RWPE2 (cell line): ENCODE data around the gene TMEM131.
A peak's percentile ranks its signal among the peaks of the same experiment; 100 is the strongest.

ENCODE experiments used
- ATAC-seq: fragments of 200-7000 bp; cut with Tn5 transposase; 3 replicates; pipeline ENCODE4 v1.9.1; 2021; ENCODE audit warnings: low read depth
- DNase-seq: peaks from one replicate; pipeline ENCODE4 v3.0.0-alpha.2; 2020; ENCODE audit warnings: low spot score
- H3K27ac ChIP-seq: fragments of 450-650 bp; 2 replicates; pipeline ENCODE4 v1.5.1; 2017; ENCODE audit warnings: mild to moderate bottlenecking; ENCODE audit not compliant: poor library complexity, severe bottlenecking
- H3K27me3 ChIP-seq: fragments of 250-450 bp; sonication (Bioruptor Pico); 2 replicates; pipeline ENCODE4 v1.5.1; 2021; ENCODE audit warnings: mild to moderate bottlenecking, moderate library complexity; ENCODE audit not compliant: insufficient read depth, poor library complexity, severe bottlenecking
- H3K36me3 ChIP-seq: fragments of 250-450 bp; sonication (Bioruptor Pico); 2 replicates; pipeline ENCODE4 v1.5.1; 2020; ENCODE audit warnings: low read depth, mild to moderate bottlenecking, moderate library complexity
- H3K4me1 ChIP-seq: fragments of 250-450 bp; sonication (Bioruptor Pico); 2 replicates; pipeline ENCODE4 v1.5.1; 2021; ENCODE audit warnings: mild to moderate bottlenecking, moderate library complexity; ENCODE audit not compliant: insufficient read depth, poor library complexity, severe bottlenecking
- H3K4me3 ChIP-seq: fragments of 250-450 bp; sonication (Bioruptor Pico); 2 replicates; pipeline ENCODE4 v1.5.1; 2021; ENCODE audit warnings: mild to moderate bottlenecking, moderate library complexity; ENCODE audit not compliant: severe bottlenecking
- H3K9me3 ChIP-seq: fragments of 250-450 bp; sonication (Bioruptor Pico); 2 replicates; pipeline ENCODE4 v1.5.1; 2021; ENCODE audit warnings: mild to moderate bottlenecking, moderate library complexity; ENCODE audit not compliant: severe bottlenecking
- CTCF ChIP-seq: fragments of 450-650 bp; IDR thresholded peaks from one replicate; pipeline ENCODE4 v1.5.1; 2017; ENCODE audit warnings: mild to moderate bottlenecking, moderate library complexity; ENCODE audit not compliant: poor library complexity, severe bottlenecking

TMEM131 gene

GRCh38 chr2:97736185-97736584, 259.6 kb downstream of the TMEM131 start:
- no peaks in the 10 kb centered on the region for H3K9me3 ChIP-seq
- H3K27ac ChIP-seq: no peak overlapping the region
- no peak for ATAC-seq
- no peaks in the 10 kb centered on the region for H3K27me3 ChIP-seq
- no peak overlapping the region for H3K4me3 ChIP-seq
- peaks cover 6% of the 10 kb centered on the region for H3K4me1 ChIP-seq
- TF ChIP-seq CTCF: no peak
- no peak for DNase-seq
- H3K36me3 ChIP-seq: no peaks in the 10 kb centered on the region

- TF ChIP-seq CTCF: no peak
These were observed 260.6 kb downstream of the TMEM131 start for GRCh38 chr2:97735161-97735561.

GRCh38 chr2:97734061-97735051, 261.4 kb downstream of the TMEM131 start:
- TF ChIP-seq CTCF: no peak
- H3K27ac ChIP-seq: no peak overlapping the region
- ATAC-seq (no peak), DNase-seq (peak; percentile 63)
- no peaks in the 10 kb centered on the region for H3K36me3 ChIP-seq
- peaks cover 6% of the 10 kb centered on the region for H3K9me3 ChIP-seq
- no peaks in the 10 kb centered on the region for H3K27me3 ChIP-seq
- no peaks in the 10 kb centered on the region for H3K4me1 ChIP-seq
- H3K4me3 ChIP-seq: no peak overlapping the region

More at GRCh38 chr2:97735161-97735561, 260.6 kb downstream of the TMEM131 start:
- DNase-seq (peak; percentile 52), ATAC-seq (no peak)
- Histone ChIP-seq H3K27me3 (no peaks in the 10 kb centered on the region), H3K4me3 (no peak overlapping the region), H3K27ac (no peak overlapping the region), H3K9me3 (peaks cover 1% of the 10 kb centered on the region), H3K4me1 (no peaks in the 10 kb centered on the region), H3K36me3 (no peaks in the 10 kb centered on the region)

- H3K27ac ChIP-seq: no peak overlapping the region
- H3K27me3 ChIP-seq: no peaks in the 10 kb centered on the region
- H3K4me1 ChIP-seq: peaks cover 2% of the 10 kb centered on the region
- H3K4me3 ChIP-seq: no peak overlapping the region
- DNase-seq (peak; percentile 19), ATAC-seq (no peak)
- no peak for TF ChIP-seq CTCF
- no peaks in the 10 kb centered on the region for H3K36me3 ChIP-seq
- H3K9me3 ChIP-seq: peaks cover 6% of the 10 kb centered on the region
These were observed 262.3 kb downstream of the TMEM131 start for GRCh38 chr2:97733341-97734035.
